ENCODE measurements around the gene CACNA2D3.
A peak's percentile ranks its signal among the peaks of the same experiment; 100 is the strongest.

The CACNA2D3 gene

GRCh38 chr3:54818942-54819341, 696.6 kb downstream of the CACNA2D3 start:
- no peak overlapping the region for H3K4me3 ChIP-seq (ENCODE audit: low read depth, low read length)
- no peak for TF ChIP-seq CTCF (IDR thresholded peaks at IDR 0.05; ENCODE audit: low read depth, low read length)
- DNase-seq (ENCODE audit: low read depth, low spot score): no peak
- in situ Hi-C loops (cut with HindIII; ENCODE audit: low sequenced_read_pairs): no loop called here

- no peak for DNase-seq (ENCODE audit: low read depth, low spot score)
- no peak for TF ChIP-seq CTCF (IDR thresholded peaks at IDR 0.05; ENCODE audit: low read depth, low read length)
- in situ Hi-C loops (cut with HindIII; ENCODE audit: low sequenced_read_pairs): no loop called here
- H3K4me3 ChIP-seq (ENCODE audit: low read depth, low read length): no peak overlapping the region
Measured at GRCh38 chr3:54819946-54820345, 697.6 kb downstream of the CACNA2D3 start.

GRCh38 chr3:54822206-54822605, 699.9 kb downstream of the CACNA2D3 start:
- peak; percentile 49 for DNase-seq (ENCODE audit: low read depth, low spot score)
- in situ Hi-C loops (cut with HindIII; ENCODE audit: low sequenced_read_pairs): no loop called here
- H3K4me3 ChIP-seq (ENCODE audit: low read depth, low read length): no peak overlapping the region
- TF ChIP-seq CTCF (IDR thresholded peaks at IDR 0.05; ENCODE audit: low read depth, low read length): no peak

GRCh38 chr3:54826251-54826691, 703.9 kb downstream of the CACNA2D3 start:
- DNase-seq (ENCODE audit: low read depth, low spot score): peak; percentile 12
- H3K4me3 ChIP-seq (ENCODE audit: low read depth, low read length): no peak overlapping the region
- in situ Hi-C loops (cut with HindIII; ENCODE audit: low sequenced_read_pairs): no loop called here
- no peak for TF ChIP-seq CTCF (IDR thresholded peaks at IDR 0.05; ENCODE audit: low read depth, low read length)

GRCh38 chr3:54827056-54827687, 704.8 kb downstream of the CACNA2D3 start:
- TF ChIP-seq CTCF (IDR thresholded peaks at IDR 0.05; ENCODE audit: low read depth, low read length): no peak
- DNase-seq (ENCODE audit: low read depth, low spot score): no peak
- in situ Hi-C loops (cut with HindIII; ENCODE audit: low sequenced_read_pairs): no loop called here
- H3K4me3 ChIP-seq (ENCODE audit: low read depth, low read length): no peak overlapping the region

GRCh38 chr3:54827776-54828175, 705.4 kb downstream of the CACNA2D3 start:
- H3K4me3 ChIP-seq (ENCODE audit: low read depth, low read length): no peak overlapping the region
- DNase-seq (ENCODE audit: low read depth, low spot score): no peak
- in situ Hi-C loops (cut with HindIII; ENCODE audit: low sequenced_read_pairs): no loop called here
- TF ChIP-seq CTCF (IDR thresholded peaks at IDR 0.05; ENCODE audit: low read depth, low read length): no peak
